Measurements from ENCODE around the gene RSKR.

GRCh38 chr17:28579526-28579925 lies 34.5 kb downstream of the RSKR start:
- no peak for TF ChIP-seq EZH2 (IDR thresholded peaks at IDR 0.05; ENCODE audit: borderline replicate concordance, insufficient read depth, low read depth, low read length, poor library complexity, severe bottlenecking)
- TF ChIP-seq CTCF (IDR thresholded peaks at IDR 0.05) = no peak

All from B cell (primary cell).